IMR-90 (cell line): ENCODE results near the gene MADD.
"Not testable (repeated sequence)": the region's sequence is repeated elsewhere in the genome, so short reads cannot be mapped to it uniquely, and the experiment has no call there.

Experiments used
- BHLHE40 ChIP-seq: fragments of 150-350 bp; IDR thresholded peaks from 2 replicates; pipeline ENCODE4 v1.6.1; 2016; ENCODE audit warnings: mild to moderate bottlenecking, low read depth, low read length
- CEBPB ChIP-seq: IDR thresholded peaks from 2 replicates; pipeline ENCODE4 v1.6.1; 2012; ENCODE audit warnings: low read depth, low read length, improper control_type of control experiment
- FOS ChIP-seq: fragments of 150-350 bp; IDR thresholded peaks from 2 replicates; pipeline ENCODE4 v1.6.1; 2016; ENCODE audit warnings: low read depth, low read length
- MAFK ChIP-seq: IDR thresholded peaks from 2 replicates; pipeline ENCODE4 v1.6.1; 2012; ENCODE audit warnings: low read depth, low read length, improper control_type of control experiment
- MAZ ChIP-seq: IDR thresholded peaks from 2 replicates; pipeline ENCODE4 v1.6.1; 2012; ENCODE audit warnings: low read depth, mild to moderate bottlenecking, low read length, improper control_type of control experiment, moderate library complexity, borderline replicate concordance
- MXI1 ChIP-seq: IDR thresholded peaks from 2 replicates; pipeline ENCODE4 v1.6.1; 2012; ENCODE audit warnings: low read depth, mild to moderate bottlenecking, low read length, moderate library complexity, borderline replicate concordance
- POLR2A ChIP-seq: IDR thresholded peaks from 2 replicates; pipeline ENCODE4 v1.6.1; 2012; ENCODE audit warnings: mild to moderate bottlenecking, low read depth, low read length
- RAD21 ChIP-seq: IDR thresholded peaks from 2 replicates; pipeline ENCODE4 v1.6.1; 2012; ENCODE audit warnings: low read length, improper control_type of control experiment
- RCOR1 ChIP-seq: IDR thresholded peaks from 2 replicates; pipeline ENCODE4 v1.6.1; 2012; ENCODE audit warnings: mild to moderate bottlenecking, low read length, improper control_type of control experiment; ENCODE audit not compliant: insufficient replicate concordance
- RFX5 ChIP-seq: IDR thresholded peaks from 2 replicates; pipeline ENCODE4 v1.8.0; 2012; ENCODE audit warnings: low read depth, mild to moderate bottlenecking, low read length, moderate library complexity
- SMC3 ChIP-seq: fragments of 150-350 bp; IDR thresholded peaks from 2 replicates; pipeline ENCODE4 v1.6.1; 2016; ENCODE audit warnings: low read depth, mild to moderate bottlenecking, antibody characterized with exemption, low read length, moderate library complexity
- TF ChIP-seq, protein P1 (sequence below): conservative IDR thresholded peaks from 2 replicates; pipeline ENCODE4 v1.5.1; 2012; ENCODE audit warnings: mild to moderate bottlenecking, low read depth, low read length, improper control_type of control experiment
- TF ChIP-seq, protein P2 (sequence below): fragments of 150-350 bp; IDR thresholded peaks from 2 replicates; pipeline ENCODE4 v1.6.1; 2017; ENCODE audit warnings: mild to moderate bottlenecking, antibody characterized with exemption, low read length, low read depth
- TF ChIP-seq, protein P3 (sequence below): fragments of 150-350 bp; IDR thresholded peaks from 2 replicates; pipeline ENCODE4 v1.6.1; 2016; ENCODE audit warnings: low read depth, mild to moderate bottlenecking, low read length, moderate library complexity, borderline replicate concordance

DNA sequence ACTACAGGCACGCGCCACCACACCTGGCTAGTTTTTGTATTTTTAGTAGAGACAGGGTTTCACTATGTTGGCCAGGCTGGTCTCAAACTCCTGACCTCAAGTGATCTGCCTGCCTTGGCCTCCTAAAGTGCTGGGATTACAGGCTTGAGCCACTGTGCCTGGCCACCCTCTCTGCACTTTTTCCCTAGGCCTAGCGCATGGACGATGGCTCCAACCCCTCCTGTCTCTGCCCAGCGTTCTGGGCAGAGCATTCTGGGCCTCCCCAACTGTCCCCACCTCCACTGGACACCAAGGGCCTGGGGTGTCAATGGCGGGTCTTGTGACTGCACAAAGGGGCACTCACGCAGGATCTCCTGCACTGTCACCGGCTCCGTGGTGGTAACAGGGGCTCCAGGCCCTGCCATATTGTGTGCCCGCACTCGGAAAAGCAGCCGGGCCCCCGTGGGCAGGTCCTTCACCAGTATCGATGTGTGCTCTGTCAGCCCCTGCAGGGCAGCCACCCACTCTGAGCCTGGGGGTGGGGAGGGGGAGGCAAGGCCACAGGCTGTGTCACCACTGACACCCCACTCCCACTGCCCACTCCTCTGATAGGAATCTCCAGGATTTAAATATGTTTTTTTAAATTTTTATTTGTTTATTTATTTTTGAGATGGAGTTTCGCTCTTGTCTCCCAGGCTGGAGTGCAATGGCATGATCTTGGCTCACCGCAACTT lies 64.9 kb downstream of the MADD start:
- TF ChIP-seq, protein P1, sequence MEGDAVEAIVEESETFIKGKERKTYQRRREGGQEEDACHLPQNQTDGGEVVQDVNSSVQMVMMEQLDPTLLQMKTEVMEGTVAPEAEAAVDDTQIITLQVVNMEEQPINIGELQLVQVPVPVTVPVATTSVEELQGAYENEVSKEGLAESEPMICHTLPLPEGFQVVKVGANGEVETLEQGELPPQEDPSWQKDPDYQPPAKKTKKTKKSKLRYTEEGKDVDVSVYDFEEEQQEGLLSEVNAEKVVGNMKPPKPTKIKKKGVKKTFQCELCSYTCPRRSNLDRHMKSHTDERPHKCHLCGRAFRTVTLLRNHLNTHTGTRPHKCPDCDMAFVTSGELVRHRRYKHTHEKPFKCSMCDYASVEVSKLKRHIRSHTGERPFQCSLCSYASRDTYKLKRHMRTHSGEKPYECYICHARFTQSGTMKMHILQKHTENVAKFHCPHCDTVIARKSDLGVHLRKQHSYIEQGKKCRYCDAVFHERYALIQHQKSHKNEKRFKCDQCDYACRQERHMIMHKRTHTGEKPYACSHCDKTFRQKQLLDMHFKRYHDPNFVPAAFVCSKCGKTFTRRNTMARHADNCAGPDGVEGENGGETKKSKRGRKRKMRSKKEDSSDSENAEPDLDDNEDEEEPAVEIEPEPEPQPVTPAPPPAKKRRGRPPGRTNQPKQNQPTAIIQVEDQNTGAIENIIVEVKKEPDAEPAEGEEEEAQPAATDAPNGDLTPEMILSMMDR = not testable (repeated sequence)
- not testable (repeated sequence) for TF ChIP-seq POLR2A, MXI1, FOS, RFX5, MAFK, SMC3, RCOR1, CEBPB, BHLHE40, RAD21, MAZ
- TF ChIP-seq, protein P2, sequence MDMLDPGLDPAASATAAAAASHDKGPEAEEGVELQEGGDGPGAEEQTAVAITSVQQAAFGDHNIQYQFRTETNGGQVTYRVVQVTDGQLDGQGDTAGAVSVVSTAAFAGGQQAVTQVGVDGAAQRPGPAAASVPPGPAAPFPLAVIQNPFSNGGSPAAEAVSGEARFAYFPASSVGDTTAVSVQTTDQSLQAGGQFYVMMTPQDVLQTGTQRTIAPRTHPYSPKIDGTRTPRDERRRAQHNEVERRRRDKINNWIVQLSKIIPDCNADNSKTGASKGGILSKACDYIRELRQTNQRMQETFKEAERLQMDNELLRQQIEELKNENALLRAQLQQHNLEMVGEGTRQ = not testable (repeated sequence)
- TF ChIP-seq, protein P3, sequence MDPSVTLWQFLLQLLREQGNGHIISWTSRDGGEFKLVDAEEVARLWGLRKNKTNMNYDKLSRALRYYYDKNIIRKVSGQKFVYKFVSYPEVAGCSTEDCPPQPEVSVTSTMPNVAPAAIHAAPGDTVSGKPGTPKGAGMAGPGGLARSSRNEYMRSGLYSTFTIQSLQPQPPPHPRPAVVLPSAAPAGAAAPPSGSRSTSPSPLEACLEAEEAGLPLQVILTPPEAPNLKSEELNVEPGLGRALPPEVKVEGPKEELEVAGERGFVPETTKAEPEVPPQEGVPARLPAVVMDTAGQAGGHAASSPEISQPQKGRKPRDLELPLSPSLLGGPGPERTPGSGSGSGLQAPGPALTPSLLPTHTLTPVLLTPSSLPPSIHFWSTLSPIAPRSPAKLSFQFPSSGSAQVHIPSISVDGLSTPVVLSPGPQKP = not testable (repeated sequence)
